AML-193 (cell line): Measurements from ENCODE around the gene RBM3.

Experiments used
- DNase-seq, 2 experiments: peaks; one replicate each; lab custom pipeline; 2025; lab: John Stamatoyannopoulos, UW

RBM3 gene

GRCh38 chrX:48626401-48627298 lies 52.4 kb downstream of the RBM3 start:
- DNase-seq: no peak
